OCI-LY3 (cell line): ENCODE measurements around the gene PARD3B.

Source experiments
- CTCF ChIP-seq: fragments of 200-600, 300-600 bp; sonication (generic); IDR thresholded peaks from 2 replicates; pipeline ENCODE4 v1.5.1; 2014; ENCODE audit warnings: antibody characterized with exemption, low read length, low read depth
- EZH2phosphoT487 ChIP-seq: fragments of 200-600 bp; shearing (Covaris generic); IDR thresholded peaks from 2 replicates; pipeline ENCODE4 v1.6.1; 2018; ENCODE audit warnings: antibody characterized with exemption, mixed run types, low read depth

GRCh38 chr2:204946892-204947291 is 401.6 kb downstream of the PARD3B start:
- TF ChIP-seq CTCF, result no peak
- TF ChIP-seq EZH2phosphoT487, result no peak
